ENCODE measurements around the gene TLE3. TPM values are rescaled to one million over a fixed set of nuclear protein-coding genes. Genes with fewer than 3 reads are reported as not detected.
A peak's percentile ranks its signal among the peaks of the same experiment; 100 is the strongest.

TLE3 gene
- total RNA-seq, 1 donor from 2014 or later: 109 TPM

DNA sequence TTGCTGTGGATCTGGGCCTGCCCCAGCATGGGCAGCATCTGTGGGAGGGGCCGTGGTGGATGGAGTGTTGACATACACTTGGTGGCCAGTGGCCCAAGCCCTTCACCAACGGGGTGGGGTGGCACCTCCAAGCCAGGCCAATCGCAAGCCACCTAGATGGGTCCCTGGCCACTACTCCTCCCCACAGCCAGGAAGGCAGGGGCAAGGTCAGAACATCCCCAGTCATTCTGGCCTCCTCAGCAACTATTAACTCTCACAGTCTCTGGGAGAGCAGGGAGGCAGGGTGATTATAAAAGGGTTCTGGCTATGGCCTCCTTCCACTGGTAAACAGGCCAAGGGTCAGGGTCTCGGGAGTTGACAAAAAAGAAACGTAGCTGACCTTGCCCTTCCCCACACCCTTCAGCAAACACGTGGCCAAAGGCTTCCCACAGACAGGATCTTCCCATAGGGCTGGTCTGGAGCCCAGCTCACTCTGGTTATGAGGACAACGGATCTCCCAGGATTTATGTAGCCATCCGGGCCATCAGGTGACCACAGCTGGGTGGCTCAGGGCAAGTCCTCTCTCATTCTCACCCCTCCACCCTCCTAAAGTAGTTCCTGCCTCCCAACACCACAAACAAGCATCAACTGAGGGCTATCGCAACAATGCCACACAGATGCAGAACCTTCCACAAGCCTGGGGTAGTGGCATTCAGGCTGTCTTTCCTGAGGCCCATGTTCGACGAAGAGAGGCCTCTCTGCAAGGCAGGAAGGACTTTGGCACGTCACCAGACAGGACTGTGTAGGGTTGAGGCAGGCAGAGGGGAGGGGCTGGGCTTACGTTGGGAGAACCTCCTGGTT, 18.9 kb downstream of the TLE3 start:
- Mint-ChIP-seq H3K27me3 (no peaks in the 10 kb centered on the region), H3K27ac (no peak overlapping the region), H3K4me3 (peak overlapping the region; percentile 20), H3K36me3 (peaks cover 58% of the 10 kb centered on the region), H3K9me3 (no peaks in the 10 kb centered on the region), H3K4me1 (ENCODE audit: unreplicated experiment) (peaks cover 47% of the 10 kb centered on the region)
- no peak for DNase-seq (ENCODE audit: extremely low spot score, unreplicated experiment)
- no peak for TF ChIP-seq CTCF (conservative IDR thresholded peaks at IDR 0.05)

DNA sequence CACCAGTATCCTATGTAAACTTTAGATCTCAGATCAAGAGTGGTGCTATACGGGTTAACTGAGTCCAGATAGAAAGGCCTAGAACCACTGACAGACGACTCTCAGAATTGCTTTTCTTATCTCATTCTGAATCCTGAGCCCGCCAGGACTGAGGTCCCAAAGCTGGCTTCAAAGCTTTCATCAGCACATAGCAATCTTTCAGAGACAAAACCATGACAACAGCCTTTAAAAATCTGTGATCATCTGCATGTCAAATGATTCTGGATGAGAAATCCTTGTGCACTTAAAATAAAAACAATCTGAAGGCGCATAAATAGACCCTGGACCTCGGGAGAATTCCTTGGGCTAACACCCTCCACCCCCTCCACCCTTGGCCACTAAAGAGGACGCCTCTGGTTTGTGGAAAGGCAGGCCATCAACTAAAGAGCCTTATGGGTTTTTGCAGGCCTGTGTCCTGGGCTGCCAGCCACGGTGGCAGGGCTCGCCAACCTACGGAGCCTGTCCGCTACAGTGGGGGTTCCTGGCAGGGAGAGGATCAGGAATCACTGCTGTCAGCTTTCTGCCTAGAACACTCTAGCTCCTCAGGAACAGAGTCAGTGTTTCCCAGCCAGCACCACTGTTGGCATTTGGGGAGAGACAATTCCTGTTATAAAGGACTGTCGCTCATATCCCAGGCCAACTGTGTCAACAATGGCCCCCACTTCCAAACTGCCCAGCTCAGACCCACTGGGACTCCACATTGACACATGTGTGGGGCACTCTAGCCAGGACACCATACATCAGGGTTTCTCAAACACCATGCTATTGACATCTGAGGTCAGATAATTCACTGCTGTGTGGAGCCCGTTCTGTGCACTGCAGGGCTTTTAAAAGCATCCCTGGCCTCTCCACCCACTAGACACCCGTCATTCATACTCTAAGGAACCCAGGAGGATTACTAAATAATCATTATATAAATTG, 20.2 kb downstream of the TLE3 start:
- peaks cover 61% of the 10 kb centered on the region for H3K36me3 Mint-ChIP-seq
- DNase-seq (ENCODE audit: extremely low spot score, unreplicated experiment): no peak
- H3K27ac Mint-ChIP-seq: peak overlapping the region; percentile 7
- peaks cover 41% of the 10 kb centered on the region for H3K4me1 Mint-ChIP-seq (ENCODE audit: unreplicated experiment)
- no peak for TF ChIP-seq CTCF (conservative IDR thresholded peaks at IDR 0.05)
- H3K9me3 Mint-ChIP-seq: no peaks in the 10 kb centered on the region
- no peaks in the 10 kb centered on the region for H3K27me3 Mint-ChIP-seq
- H3K4me3 Mint-ChIP-seq: no peak overlapping the region

GRCh38 chr15:70074380-70074779, 23.3 kb downstream of the TLE3 start:
- H3K36me3 Mint-ChIP-seq: peaks cover 63% of the 10 kb centered on the region

DNA sequence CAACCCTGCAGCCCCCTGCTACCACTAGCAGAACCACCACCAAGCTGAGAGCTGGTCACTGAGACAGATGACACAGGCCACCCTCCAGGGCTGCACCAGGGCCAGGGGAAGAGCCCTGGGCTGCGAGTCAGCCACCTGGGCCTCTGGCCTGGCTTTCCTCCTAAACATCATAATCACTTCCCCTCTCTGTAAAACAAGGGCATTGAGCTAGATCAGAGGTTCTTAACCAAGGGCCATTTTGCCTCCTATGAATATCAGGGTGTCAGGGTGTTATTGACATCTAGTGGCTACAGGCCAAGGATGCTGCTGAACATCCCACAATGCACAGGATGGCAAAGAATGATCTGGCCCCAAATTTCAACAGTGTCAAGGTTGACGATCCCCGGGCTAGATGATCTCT, 25.2 kb downstream of the TLE3 start:
- no peak for DNase-seq (ENCODE audit: extremely low spot score, unreplicated experiment)
- no peaks in the 10 kb centered on the region for H3K27me3 Mint-ChIP-seq
- no peak for TF ChIP-seq CTCF (conservative IDR thresholded peaks at IDR 0.05)
- H3K9me3 Mint-ChIP-seq: no peaks in the 10 kb centered on the region
- peaks cover 24% of the 10 kb centered on the region for H3K4me1 Mint-ChIP-seq (ENCODE audit: unreplicated experiment)
- H3K36me3 Mint-ChIP-seq: peaks cover 72% of the 10 kb centered on the region
- H3K4me3 Mint-ChIP-seq: no peak overlapping the region
- no peak overlapping the region for H3K27ac Mint-ChIP-seq

More at GRCh38 chr15:70074380-70074779, 23.3 kb downstream of the TLE3 start:
- Mint-ChIP-seq H3K27me3 (no peaks in the 10 kb centered on the region), H3K9me3 (no peaks in the 10 kb centered on the region), H3K4me3 (no peak overlapping the region), H3K27ac (no peak overlapping the region), H3K4me1 (ENCODE audit: unreplicated experiment) (peaks cover 33% of the 10 kb centered on the region)
- no peak for TF ChIP-seq CTCF (conservative IDR thresholded peaks at IDR 0.05)
- no peak for DNase-seq (ENCODE audit: extremely low spot score, unreplicated experiment)

GRCh38 chr15:70071799-70072198, 25.9 kb downstream of the TLE3 start:
- no peak for TF ChIP-seq CTCF (conservative IDR thresholded peaks at IDR 0.05)
- H3K4me3 Mint-ChIP-seq: no peak overlapping the region
- peaks cover 74% of the 10 kb centered on the region for H3K36me3 Mint-ChIP-seq
- no peak for DNase-seq (ENCODE audit: extremely low spot score, unreplicated experiment)
- H3K27me3 Mint-ChIP-seq: no peaks in the 10 kb centered on the region
- H3K27ac Mint-ChIP-seq: no peak overlapping the region
- peaks cover 26% of the 10 kb centered on the region for H3K4me1 Mint-ChIP-seq (ENCODE audit: unreplicated experiment)
- no peaks in the 10 kb centered on the region for H3K9me3 Mint-ChIP-seq
